Testis (tissue), 2 donors: ENCODE measurements around the gene FOXD2.

Experiments used
- CTCF ChIP-seq, 3 experiments: fragments of 450-650 bp in 2 of 3; fragments of 200-600 bp in 1 of 3; sonication (generic) in 1 of 3; IDR thresholded peaks; one replicate each; pipeline ENCODE4 v1.5.1; 2016 to 2019; ENCODE audit warnings: antibody characterized with exemption in 3 of 3, mild to moderate bottlenecking in 2 of 3, moderate library complexity in 1 of 3
- POLR2A ChIP-seq: fragments of 450-650 bp; IDR thresholded peaks from one replicate; pipeline ENCODE4 v1.6.1; 2017; ENCODE audit warnings: antibody characterized with exemption, mild to moderate bottlenecking, moderate library complexity

- TF ChIP-seq CTCF (IDR thresholded peaks at IDR 0.05) (peak in 1 of 3 experiments; percentile 23), POLR2A (no peak)
These were observed 12.1 kb downstream of the FOXD2 start for GRCh38 chr1:47449822-47450552.
